ENCODE data around the gene NRN1.
A peak's percentile ranks its signal among the peaks of the same experiment; 100 is the strongest.
"Not testable (repeated sequence)": the region's sequence is repeated elsewhere in the genome, so short reads cannot be mapped to it uniquely, and the experiment has no call there.

Gene NRN1

GRCh38 chr6:5979650-5980420 is 26.9 kb downstream of the NRN1 start:
- DNase-seq, result no peak

DNA sequence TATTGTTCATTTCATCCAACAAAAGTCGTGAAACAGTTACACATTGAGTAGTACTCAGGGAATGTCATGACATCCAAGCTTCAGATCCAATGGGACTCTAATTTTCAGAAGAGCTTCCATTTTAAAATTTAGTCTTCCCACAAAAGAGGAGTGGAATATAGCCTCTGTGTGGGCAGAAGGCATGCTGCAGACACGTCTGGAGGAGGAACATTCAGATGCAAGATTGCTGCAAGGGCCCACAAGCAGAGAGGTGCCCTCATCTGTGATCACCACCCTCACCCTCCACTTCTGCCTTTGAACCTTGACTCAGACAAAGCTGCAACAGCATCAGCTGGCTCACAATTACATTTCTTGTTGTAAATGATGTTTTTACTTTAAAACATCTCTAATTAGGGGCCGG is 29.9 kb downstream of the NRN1 start:
- DNase-seq, result no peak

DNA sequence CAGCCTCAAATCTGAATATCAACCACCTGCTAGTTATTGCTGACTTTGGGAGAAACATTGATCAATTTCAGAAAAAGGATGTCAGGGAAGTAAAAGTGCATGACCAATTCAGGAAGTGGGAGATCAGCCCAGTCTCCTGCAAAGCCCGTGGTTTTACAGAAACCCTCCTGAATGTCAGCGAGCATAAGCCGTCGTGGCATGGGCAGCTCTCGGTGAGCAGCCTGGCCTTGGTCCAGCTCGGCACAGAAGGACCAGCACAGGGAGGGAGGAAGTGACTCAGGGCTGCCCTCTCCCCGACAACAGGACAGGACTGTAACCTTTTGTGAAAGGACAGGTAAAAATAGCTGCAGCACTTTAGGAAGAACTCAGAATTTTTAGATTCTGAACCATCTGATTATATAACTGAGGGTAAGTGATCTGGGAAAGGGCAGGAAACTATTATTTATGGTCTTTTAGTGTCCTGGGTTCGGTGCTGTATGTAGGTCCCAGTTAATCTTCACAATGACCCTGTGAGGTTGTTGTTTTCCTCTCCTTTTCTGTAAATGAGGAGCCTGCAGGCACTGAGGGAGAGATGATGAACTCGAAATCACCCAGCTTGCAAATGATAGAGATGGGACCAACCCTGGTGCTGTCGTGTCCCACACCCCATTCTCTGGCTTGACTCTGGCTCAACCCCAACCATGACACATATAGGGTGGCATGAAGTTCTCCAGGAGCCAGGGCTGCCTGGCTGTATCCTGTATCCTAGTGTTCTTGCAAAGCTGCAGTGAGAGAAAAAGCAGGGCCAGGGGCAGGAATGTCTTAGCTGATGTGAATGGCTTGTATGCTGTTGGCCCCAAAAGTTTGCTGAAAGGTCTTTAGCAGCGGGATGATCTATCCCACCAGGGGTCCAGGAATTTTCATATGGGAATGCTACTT is 37.6 kb downstream of the NRN1 start:
- DNase-seq, result no peak

DNA sequence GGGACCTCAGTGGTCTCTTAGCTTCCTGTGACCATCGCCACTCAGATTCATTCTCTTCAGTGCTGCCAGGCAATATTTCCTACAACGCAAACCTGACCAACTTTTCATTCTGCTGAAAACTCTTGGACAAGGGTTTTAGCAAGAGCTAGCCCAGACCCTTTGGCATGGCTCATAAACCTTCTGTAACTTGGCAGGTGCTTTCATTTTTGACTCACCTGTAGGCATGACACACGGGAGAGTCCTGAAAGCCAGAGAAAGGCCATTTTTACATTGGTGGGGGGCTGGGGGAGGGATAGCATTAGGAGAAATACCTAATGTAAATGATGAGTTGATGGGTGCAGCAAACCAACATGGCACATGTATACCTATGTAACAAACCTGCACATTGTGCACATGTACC is 38.7 kb downstream of the NRN1 start:
- DNase-seq, result not testable (repeated sequence)

DNA sequence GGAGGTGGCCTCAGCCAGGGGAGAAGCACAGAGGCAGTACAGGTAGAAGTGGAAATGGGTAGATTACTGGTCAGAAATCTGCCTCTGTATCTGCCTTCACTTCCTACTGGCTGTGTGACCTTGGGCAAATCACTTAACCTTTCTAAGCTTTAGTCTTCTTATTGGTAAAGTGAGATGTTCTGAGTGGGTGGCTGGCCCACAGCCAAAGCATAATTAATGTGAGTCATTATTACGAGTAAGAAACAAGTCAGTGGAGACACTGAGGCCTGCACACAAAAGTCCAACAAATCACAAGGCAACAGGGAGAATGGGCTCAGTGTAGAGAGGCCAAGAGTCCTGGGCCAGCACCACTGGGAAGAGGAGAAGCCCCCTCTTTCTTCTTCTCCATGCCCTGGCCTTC is 39.1 kb downstream of the NRN1 start:
- no peak for DNase-seq

DNA sequence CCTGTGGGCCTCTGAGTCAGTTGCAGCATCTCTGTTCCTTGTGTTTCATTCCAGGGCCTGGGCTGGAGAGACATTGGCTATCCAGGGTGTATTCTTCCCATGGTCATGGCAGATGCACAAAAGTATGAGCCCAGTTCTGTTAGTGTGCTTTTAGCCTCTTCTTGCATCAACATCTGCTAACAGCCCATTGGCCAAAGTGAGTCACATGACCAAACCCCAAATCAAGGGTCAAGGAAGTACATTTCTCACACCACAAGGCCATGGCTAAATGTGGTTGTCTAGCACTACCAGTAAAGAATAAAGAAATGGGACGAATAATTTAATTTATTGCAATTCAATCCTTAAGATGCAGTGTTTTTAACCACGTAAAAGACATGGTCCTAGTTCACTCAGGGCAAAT is 43.9 kb downstream of the NRN1 start:
- DNase-seq, result no peak

DNA sequence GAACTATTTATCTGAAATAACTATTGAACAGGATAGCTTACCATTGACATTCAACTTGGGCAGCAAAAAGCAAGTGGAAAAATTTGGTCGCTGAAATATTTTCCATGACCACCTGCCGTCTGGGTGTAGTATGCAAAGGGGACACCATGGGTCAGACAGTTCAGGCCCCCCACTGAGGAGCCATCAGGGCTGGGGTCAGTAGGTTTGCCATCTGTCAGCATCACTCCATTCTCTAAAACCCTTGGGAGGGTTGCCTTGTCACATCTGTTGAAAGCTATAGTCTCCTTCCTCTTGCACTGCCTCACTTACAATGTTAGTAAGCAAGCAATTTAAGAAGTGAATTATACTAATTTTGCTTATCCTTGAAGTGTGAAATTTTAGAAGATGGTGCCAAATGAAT is 44.9 kb downstream of the NRN1 start:
- DNase-seq, result no peak

GRCh38 chr6:5960456-5960855 is 46.3 kb downstream of the NRN1 start:
- DNase-seq, result no peak

GRCh38 chr6:5958921-5959320 is 47.8 kb downstream of the NRN1 start:
- no peak for DNase-seq

- no peak for DNase-seq
Measured at GRCh38 chr6:5956939-5957338, 49.8 kb downstream of the NRN1 start.

DNA sequence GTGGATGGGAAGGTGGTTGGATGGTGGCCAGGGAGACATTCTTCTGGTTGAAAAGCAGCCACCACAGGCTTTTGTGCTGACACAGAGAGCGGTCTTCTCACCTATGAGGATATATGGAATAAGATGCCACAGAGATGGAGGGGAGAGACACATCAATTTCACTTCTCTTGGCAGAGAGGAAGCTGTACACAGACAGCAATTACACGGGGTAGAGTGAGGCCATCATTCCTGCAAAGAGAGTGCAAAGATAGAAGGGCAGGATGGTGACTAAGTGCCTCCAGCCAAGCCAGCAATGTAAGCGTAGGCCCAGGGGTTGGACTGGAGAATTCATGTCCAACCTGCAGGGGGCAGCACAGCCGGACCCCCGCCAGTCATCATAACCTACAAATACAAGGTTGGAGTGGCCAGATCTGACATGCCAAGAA is 56.4 kb downstream of the NRN1 start:
- DNase-seq, result peak; percentile 24

All from hematopoietic multipotent progenitor cell treated with erythropoietin and hydrocortisone succinate and interleukin-3 and kit ligand, for 6 days (in vitro differentiated cells).